ENCODE results near the gene RASSF8. TPM values are rescaled to one million over a fixed set of nuclear protein-coding genes. Genes with fewer than 3 reads are reported as not detected.

The RASSF8 gene
- total and polyA plus RNA-seq, 2 experiments from 2014 or later = 11.5 to 30.6 TPM

GRCh38 chr12:25982416-25982815 lies 23.9 kb downstream of the RASSF8 start:
- no peaks in the 10 kb centered on the region for H3K9me2 ChIP-seq (ENCODE audit: insufficient read depth)
- no peak overlapping the region for H3K4me3 Mint-ChIP-seq
- H3K79me2 ChIP-seq (replicated peaks; ENCODE audit: insufficient read depth) = peaks cover 100% of the 10 kb centered on the region
- H3K4me1 Mint-ChIP-seq = peaks cover 39% of the 10 kb centered on the region
- no peaks in the 10 kb centered on the region for H3K36me3 Mint-ChIP-seq (ENCODE audit: low read depth)
- peaks cover 34% of the 10 kb centered on the region for H3K4me1 ChIP-seq (ENCODE audit: insufficient read depth)
- H2AFZ ChIP-seq = no peak overlapping the region
- ATAC-seq (no peak), DNase-seq (ENCODE audit: low spot score) (no peak)
- H3K36me3 ChIP-seq (ENCODE audit: insufficient read depth) = no peaks in the 10 kb centered on the region
- peaks cover 4% of the 10 kb centered on the region for H3K27me3 Mint-ChIP-seq (ENCODE audit: insufficient read depth, low read depth, poor library complexity)
- H4K20me1 ChIP-seq (replicated peaks; ENCODE audit: insufficient read depth) = peaks cover 5% of the 10 kb centered on the region; the same call in 1 of the 2 replicates
- H3K9me3 Mint-ChIP-seq = no peaks in the 10 kb centered on the region
- H3K27ac Mint-ChIP-seq = no peak overlapping the region
- no peak for TF ChIP-seq ZNF114 (CRISPR knock-in tag; IDR thresholded peaks at IDR 0.05)
- no peak for TF ChIP-seq POLR2AphosphoS5 (IDR thresholded peaks at IDR 0.05; ENCODE audit: low read depth)
- TF ChIP-seq JUNB (IDR thresholded peaks at IDR 0.05; ENCODE audit: unreplicated experiment) = no peak
- TF ChIP-seq ZNF462 (CRISPR knock-in tag; IDR thresholded peaks at IDR 0.05) = no peak
- TF ChIP-seq EZH2 (IDR thresholded peaks at IDR 0.05; ENCODE audit: low read depth, unreplicated experiment) = no peak
- TF ChIP-seq STAT1 (IDR thresholded peaks at IDR 0.05; ENCODE audit: unreplicated experiment) = no peak
- TF ChIP-seq NANOG (IDR thresholded peaks at IDR 0.05; ENCODE audit: borderline replicate concordance) = no peak
- no peak for TF ChIP-seq ETS1 (IDR thresholded peaks at IDR 0.05)
- no peak overlapping the region for H3K4me2 ChIP-seq
- H3K27ac ChIP-seq (ENCODE audit: low read depth) = no peak overlapping the region
- no peaks in the 10 kb centered on the region for H3K27me3 ChIP-seq (ENCODE audit: insufficient read depth)
- no peak overlapping the region for H3K4me3 ChIP-seq
- H3F3A ChIP-seq (replicated peaks; ENCODE audit: low read depth) = no peaks in the 10 kb centered on the region
